ENCODE results near the gene SLC4A9. TPM values are rescaled to one million over a fixed set of nuclear protein-coding genes. Genes with fewer than 3 reads are reported as not detected.

Gene SLC4A9
- total and polyA plus RNA-seq, 4 donors = not detected

DNA sequence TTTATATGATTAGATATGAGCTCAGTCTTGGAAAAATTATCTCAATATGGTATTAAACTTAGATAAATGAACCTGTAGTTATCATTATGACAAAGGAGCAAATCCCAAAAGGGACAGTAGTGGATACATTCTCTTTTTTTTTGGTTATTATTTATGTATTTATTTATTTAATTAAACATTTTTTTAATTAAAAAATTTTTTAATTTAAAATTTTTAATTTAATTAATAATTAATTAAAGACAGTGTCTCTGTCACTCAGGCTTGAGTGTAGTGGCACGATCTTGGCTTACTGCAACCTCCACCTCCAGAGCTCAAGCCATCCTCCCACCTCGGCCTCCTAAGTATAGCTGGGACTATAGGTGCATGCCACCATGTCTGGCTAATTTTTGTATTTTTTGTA, 57.2 kb downstream of the SLC4A9 start (continued):
- TF ChIP-seq, protein P1, sequence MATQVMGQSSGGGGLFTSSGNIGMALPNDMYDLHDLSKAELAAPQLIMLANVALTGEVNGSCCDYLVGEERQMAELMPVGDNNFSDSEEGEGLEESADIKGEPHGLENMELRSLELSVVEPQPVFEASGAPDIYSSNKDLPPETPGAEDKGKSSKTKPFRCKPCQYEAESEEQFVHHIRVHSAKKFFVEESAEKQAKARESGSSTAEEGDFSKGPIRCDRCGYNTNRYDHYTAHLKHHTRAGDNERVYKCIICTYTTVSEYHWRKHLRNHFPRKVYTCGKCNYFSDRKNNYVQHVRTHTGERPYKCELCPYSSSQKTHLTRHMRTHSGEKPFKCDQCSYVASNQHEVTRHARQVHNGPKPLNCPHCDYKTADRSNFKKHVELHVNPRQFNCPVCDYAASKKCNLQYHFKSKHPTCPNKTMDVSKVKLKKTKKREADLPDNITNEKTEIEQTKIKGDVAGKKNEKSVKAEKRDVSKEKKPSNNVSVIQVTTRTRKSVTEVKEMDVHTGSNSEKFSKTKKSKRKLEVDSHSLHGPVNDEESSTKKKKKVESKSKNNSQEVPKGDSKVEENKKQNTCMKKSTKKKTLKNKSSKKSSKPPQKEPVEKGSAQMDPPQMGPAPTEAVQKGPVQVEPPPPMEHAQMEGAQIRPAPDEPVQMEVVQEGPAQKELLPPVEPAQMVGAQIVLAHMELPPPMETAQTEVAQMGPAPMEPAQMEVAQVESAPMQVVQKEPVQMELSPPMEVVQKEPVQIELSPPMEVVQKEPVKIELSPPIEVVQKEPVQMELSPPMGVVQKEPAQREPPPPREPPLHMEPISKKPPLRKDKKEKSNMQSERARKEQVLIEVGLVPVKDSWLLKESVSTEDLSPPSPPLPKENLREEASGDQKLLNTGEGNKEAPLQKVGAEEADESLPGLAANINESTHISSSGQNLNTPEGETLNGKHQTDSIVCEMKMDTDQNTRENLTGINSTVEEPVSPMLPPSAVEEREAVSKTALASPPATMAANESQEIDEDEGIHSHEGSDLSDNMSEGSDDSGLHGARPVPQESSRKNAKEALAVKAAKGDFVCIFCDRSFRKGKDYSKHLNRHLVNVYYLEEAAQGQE (IDR thresholded peaks at IDR 0.05) = no peak
- TF ChIP-seq HNF4G (IDR thresholded peaks at IDR 0.05) = no peak
- TF ChIP-seq HNF4A (conservative IDR thresholded peaks at IDR 0.05) = no peak
- TF ChIP-seq SP1 (IDR thresholded peaks at IDR 0.05) = no peak
- TF ChIP-seq FOXA2 (IDR thresholded peaks at IDR 0.05) = no peak
- TF ChIP-seq, protein P2, sequence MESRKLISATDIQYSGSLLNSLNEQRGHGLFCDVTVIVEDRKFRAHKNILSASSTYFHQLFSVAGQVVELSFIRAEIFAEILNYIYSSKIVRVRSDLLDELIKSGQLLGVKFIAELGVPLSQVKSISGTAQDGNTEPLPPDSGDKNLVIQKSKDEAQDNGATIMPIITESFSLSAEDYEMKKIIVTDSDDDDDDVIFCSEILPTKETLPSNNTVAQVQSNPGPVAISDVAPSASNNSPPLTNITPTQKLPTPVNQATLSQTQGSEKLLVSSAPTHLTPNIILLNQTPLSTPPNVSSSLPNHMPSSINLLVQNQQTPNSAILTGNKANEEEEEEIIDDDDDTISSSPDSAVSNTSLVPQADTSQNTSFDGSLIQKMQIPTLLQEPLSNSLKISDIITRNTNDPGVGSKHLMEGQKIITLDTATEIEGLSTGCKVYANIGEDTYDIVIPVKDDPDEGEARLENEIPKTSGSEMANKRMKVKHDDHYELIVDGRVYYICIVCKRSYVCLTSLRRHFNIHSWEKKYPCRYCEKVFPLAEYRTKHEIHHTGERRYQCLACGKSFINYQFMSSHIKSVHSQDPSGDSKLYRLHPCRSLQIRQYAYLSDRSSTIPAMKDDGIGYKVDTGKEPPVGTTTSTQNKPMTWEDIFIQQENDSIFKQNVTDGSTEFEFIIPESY (IDR thresholded peaks at IDR 0.05) = no peak

DNA sequence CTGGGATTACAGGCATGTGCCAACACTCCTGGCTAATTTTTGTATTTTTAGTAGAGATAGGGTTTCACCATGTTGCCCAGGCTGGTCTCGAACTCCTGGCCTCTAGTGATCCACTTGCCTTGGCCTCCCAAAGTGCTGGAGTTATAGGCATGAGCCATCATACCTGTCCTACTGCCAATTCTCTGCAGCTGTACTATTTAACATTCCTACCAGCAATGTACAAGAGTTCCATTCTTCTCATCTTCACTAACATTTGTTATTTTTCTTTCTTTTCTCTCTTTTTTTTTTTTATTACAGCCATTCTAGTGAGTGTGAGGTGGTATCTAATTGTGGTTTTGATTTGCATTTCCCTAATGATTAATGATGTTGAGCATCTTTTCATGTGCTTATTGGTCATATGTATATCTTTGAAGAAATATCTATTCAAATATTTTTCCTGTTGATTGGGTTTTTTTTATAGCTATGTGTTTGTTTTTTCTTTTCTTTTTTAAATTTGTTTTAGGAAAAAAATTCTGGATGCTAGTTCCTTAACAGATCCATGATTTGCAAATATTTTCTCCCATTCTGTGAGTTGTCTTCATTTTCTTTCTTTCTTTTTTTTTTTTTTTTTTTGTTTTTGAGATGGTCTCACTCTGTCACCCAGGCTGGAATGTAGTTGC, 59.0 kb downstream of the SLC4A9 start:
- 98% methylated on average over 1 of the region's 1 CpG for WGBS
- no peak overlapping the region for H3K27ac ChIP-seq (ENCODE audit: low read depth in 1 of 2, low read length in 2 of 2)

DNA sequence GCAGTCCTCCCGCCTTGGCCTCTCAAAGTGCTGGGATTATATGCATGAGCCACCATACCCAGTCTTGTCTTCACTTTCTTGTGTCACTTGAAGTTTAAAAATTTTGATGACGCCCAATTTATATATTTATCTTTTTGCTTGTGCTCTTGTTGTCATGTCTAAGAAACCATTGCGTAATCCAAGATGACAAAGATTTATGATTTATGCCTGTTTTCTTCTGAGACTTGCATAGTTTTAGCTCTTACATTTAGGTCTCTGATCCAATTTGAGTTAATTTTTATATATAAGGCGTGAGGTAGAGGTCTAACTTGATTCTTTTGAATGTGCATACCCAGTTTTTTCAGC, 60.2 kb downstream of the SLC4A9 start:
- Histone ChIP-seq H3K9me3 (ENCODE audit: control insufficient read depth in 4 of 4, low read length in 3 of 4) (no peaks in the 10 kb centered on the region), H3K9ac (ENCODE audit: low read depth in 1 of 2, low read length in 2 of 2) (no peak overlapping the region), H3K27me3 (ENCODE audit: control insufficient read depth in 4 of 4, insufficient read depth in 4 of 4, low read length in 3 of 4) (no peaks in the 10 kb centered on the region), H3K36me3 (ENCODE audit: control insufficient read depth in 4 of 4, insufficient read depth in 3 of 4, low read depth in 1 of 4, low read length in 3 of 4) (no peaks in the 10 kb centered on the region), H3K4me1 (ENCODE audit: control insufficient read depth in 4 of 4, insufficient read depth in 4 of 4, low read length in 3 of 4) (peaks cover under 1 to 22% (median 11%) of the 10 kb centered on the region in 4 donors), H3K4me3 (ENCODE audit: low read depth in 1 of 3, low read length in 3 of 3) (no peak overlapping the region), H3K27ac (ENCODE audit: low read depth in 1 of 2, low read length in 2 of 2) (no peak overlapping the region)
- 96% methylated on average over 4 of the region's 4 CpGs for WGBS
- no peak for DNase-seq (ENCODE audit: low spot score)
- TF ChIP-seq JUND (IDR thresholded peaks at IDR 0.05) (no peak), YY1 (IDR thresholded peaks at IDR 0.05) (no peak), RXRA (IDR thresholded peaks at IDR 0.05) (no peak), FOXA1 (IDR thresholded peaks at IDR 0.05) (no peak), RAD21 (IDR thresholded peaks at IDR 0.05) (no peak), FOXA2 (IDR thresholded peaks at IDR 0.05) (no peak), HNF4A (conservative IDR thresholded peaks at IDR 0.05) (no peak), EGR1 (IDR thresholded peaks at IDR 0.05; ENCODE audit: low read depth in 2 of 2) (no peak), HNF4G (IDR thresholded peaks at IDR 0.05) (no peak), TAF1 (conservative IDR thresholded peaks at IDR 0.05) (no peak), NR2F2 (IDR thresholded peaks at IDR 0.05) (no peak), SP1 (IDR thresholded peaks at IDR 0.05) (no peak)
- TF ChIP-seq, protein P3, sequence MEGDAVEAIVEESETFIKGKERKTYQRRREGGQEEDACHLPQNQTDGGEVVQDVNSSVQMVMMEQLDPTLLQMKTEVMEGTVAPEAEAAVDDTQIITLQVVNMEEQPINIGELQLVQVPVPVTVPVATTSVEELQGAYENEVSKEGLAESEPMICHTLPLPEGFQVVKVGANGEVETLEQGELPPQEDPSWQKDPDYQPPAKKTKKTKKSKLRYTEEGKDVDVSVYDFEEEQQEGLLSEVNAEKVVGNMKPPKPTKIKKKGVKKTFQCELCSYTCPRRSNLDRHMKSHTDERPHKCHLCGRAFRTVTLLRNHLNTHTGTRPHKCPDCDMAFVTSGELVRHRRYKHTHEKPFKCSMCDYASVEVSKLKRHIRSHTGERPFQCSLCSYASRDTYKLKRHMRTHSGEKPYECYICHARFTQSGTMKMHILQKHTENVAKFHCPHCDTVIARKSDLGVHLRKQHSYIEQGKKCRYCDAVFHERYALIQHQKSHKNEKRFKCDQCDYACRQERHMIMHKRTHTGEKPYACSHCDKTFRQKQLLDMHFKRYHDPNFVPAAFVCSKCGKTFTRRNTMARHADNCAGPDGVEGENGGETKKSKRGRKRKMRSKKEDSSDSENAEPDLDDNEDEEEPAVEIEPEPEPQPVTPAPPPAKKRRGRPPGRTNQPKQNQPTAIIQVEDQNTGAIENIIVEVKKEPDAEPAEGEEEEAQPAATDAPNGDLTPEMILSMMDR (IDR thresholded peaks at IDR 0.05; ENCODE audit: low read depth, low read length, missing input control) = no peak
- TF ChIP-seq, protein P4, sequence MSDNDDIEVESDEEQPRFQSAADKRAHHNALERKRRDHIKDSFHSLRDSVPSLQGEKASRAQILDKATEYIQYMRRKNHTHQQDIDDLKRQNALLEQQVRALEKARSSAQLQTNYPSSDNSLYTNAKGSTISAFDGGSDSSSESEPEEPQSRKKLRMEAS (IDR thresholded peaks at IDR 0.05) = no peak
- TF ChIP-seq, protein P1 (IDR thresholded peaks at IDR 0.05) = no peak

More for the DNA sequence above, 59.0 kb downstream of the SLC4A9 start:
- no peak for TF ChIP-seq GABPA (IDR thresholded peaks at IDR 0.05 in 1 of 2, conservative IDR thresholded peaks at IDR 0.05 in 1 of 2)
- no peak for TF ChIP-seq JUND (IDR thresholded peaks at IDR 0.05)
- TF ChIP-seq RXRA (IDR thresholded peaks at IDR 0.05) = no peak
- no peak for TF ChIP-seq FOXA1 (IDR thresholded peaks at IDR 0.05)
- TF ChIP-seq, protein P4 (IDR thresholded peaks at IDR 0.05) = no peak
- no peak for TF ChIP-seq FOXA2 (IDR thresholded peaks at IDR 0.05)
- no peak for TF ChIP-seq EGR1 (IDR thresholded peaks at IDR 0.05; ENCODE audit: low read depth in 2 of 2)
- TF ChIP-seq HNF4G (IDR thresholded peaks at IDR 0.05) = no peak
- Histone ChIP-seq H3K36me3 (ENCODE audit: control insufficient read depth in 4 of 4, insufficient read depth in 3 of 4, low read depth in 1 of 4, low read length in 3 of 4) (no peaks in the 10 kb centered on the region), H3K4me3 (ENCODE audit: low read depth in 1 of 3, low read length in 3 of 3) (no peak overlapping the region), H3K4me1 (ENCODE audit: control insufficient read depth in 4 of 4, insufficient read depth in 4 of 4, low read length in 3 of 4) (peaks cover 0 to 22% (median 11%) of the 10 kb centered on the region in 4 donors), H3K9ac (ENCODE audit: low read depth in 1 of 2, low read length in 2 of 2) (no peak overlapping the region), H3K27me3 (ENCODE audit: control insufficient read depth in 4 of 4, insufficient read depth in 4 of 4, low read length in 3 of 4) (no peaks in the 10 kb centered on the region), H3K9me3 (ENCODE audit: control insufficient read depth in 4 of 4, low read length in 3 of 4) (no peaks in the 10 kb centered on the region)
- DNase-seq (ENCODE audit: low spot score) = no peak
